Activated naive CD8-positive, alpha-beta T cell treated with anti-CD3 and anti-CD28 coated beads, Interleukin-2, amount 10 ng/mL, durations not matched to agents 7 days and 5 days (primary cell): Measurements from ENCODE around the gene SELPLG. TPM values are rescaled to one million over a fixed set of nuclear protein-coding genes. Genes with fewer than 3 reads are reported as not detected.
A peak's percentile ranks its signal among the peaks of the same experiment; 100 is the strongest.
"Not testable (repeated sequence)": the region's sequence is repeated elsewhere in the genome, so short reads cannot be mapped to it uniquely, and the experiment has no call there.

Experiments
- ATAC-seq: fragments of 150-1000 bp; cut with Tn5 transposase; one replicate; pipeline ENCODE4 v1.10.0; 2021; ENCODE audit warnings: low read depth, moderate library complexity
- POLR2A ChIA-PET: fragments of 350-600 bp; sonication (Branson Sonifier 250); formaldehyde crosslinking; loops from one replicate; lab custom pipeline; 2021; ENCODE audit warnings: antibody characterized with exemption; lab: Charles Lee
- DNase-seq: peaks from one replicate; pipeline ENCODE4 v3.0.0; 2021
- H3K27ac Mint-ChIP-seq: one replicate; pipeline ENCODE4 v1.8.0; 2022; ENCODE audit warnings: mild to moderate bottlenecking, mixed read lengths
- H3K27me3 Mint-ChIP-seq: one replicate; pipeline ENCODE4 v1.8.0; 2022; ENCODE audit warnings: mild to moderate bottlenecking, moderate library complexity, mixed read lengths
- H3K36me3 Mint-ChIP-seq: one replicate; pipeline ENCODE4 v1.8.0; 2021; ENCODE audit warnings: mild to moderate bottlenecking, mixed read lengths
- H3K4me1 Mint-ChIP-seq: one replicate; pipeline ENCODE4 v1.8.0; 2021; ENCODE audit warnings: mixed read lengths
- H3K4me3 Mint-ChIP-seq: one replicate; pipeline ENCODE4 v1.8.0; 2022; ENCODE audit warnings: mild to moderate bottlenecking, moderate library complexity, mixed read lengths
- H3K9me3 Mint-ChIP-seq: one replicate; pipeline ENCODE4 v1.8.0; 2021; ENCODE audit warnings: mixed read lengths
- total RNA-seq, 2 experiments: library from RNA; stranded (reverse); gene quantifications; one replicate each; pipeline ENCODE4 v1.2.3, GENCODE V29; 2021

The SELPLG gene
- total RNA-seq, 2 experiments from 2014 or later = 159 to 163 TPM

DNA sequence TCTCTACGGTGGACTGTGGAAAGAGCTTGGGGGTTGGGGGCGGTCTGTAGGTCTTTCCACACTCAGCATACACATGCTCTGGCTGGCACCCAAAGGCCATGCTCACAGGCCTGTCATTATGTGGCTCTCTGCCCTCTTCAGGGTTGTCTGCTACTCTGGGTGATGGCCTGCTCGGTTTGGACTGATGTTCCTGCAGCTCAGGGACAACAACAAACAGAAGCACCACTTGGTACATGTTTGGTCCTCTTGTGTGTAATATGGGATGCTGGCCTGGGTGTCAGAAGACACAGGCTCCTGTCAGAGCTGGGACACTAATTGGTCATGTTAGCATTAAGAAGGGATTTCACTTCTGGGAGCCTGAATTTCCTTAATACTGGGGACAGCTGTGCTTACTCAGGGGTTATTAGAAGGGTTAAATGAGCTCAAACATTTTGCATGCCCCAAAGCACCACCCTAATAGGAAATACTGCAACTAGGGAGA, 32.7 kb upstream of the SELPLG start:
- Mint-ChIP-seq H3K27me3 (no peaks in the 10 kb centered on the region), H3K36me3 (peaks cover 1% of the 10 kb centered on the region), H3K4me3 (no peak overlapping the region), H3K9me3 (no peaks in the 10 kb centered on the region), H3K27ac (no peak overlapping the region), H3K4me1 (peaks cover 9% of the 10 kb centered on the region)
- ATAC-seq (no peak), DNase-seq (no peak)
- POLR2A ChIA-PET = interaction anchor here (1.4 kb wide), 1 partner anchor 37 kb away, joined by 4 read pairs; no protein-coding TSS in a partner anchor

DNA sequence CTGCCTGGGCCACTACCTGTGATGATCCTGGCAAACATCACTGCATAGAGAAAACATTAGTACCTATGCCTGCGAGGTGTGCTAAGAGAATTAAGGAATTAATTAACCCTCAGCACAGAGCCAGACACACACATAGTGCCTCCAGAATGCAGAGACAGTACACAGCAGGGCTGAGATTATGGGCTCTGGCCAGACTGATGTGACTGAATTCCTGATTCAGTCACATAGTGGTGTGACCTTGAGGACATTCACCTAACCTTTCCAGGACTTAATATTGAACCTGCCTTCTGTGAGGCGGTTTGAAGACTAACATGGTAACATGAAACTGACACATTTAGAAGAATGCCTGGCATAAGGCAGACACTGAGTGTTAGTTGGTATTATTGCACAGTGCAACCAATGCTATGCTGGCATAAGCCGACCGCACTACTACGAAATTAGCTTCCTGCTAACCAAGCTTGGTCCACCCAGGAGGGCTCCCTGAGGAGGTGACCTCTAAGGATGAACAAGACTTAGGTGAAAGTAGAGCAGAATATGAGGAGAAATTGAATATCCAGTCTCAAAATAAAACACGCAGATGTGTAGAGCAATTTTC, 32.0 kb upstream of the SELPLG start:
- ATAC-seq (no peak), DNase-seq (no peak)
- H3K9me3 Mint-ChIP-seq = no peaks in the 10 kb centered on the region
- H3K4me3 Mint-ChIP-seq = no peak overlapping the region
- no peaks in the 10 kb centered on the region for H3K27me3 Mint-ChIP-seq
- POLR2A ChIA-PET = interaction anchor here (1.4 to 1.7 kb wide), 2 partner anchors 36 to 65 kb away, joined by 4 to 5 read pairs; no protein-coding TSS in a partner anchor
- no peak overlapping the region for H3K27ac Mint-ChIP-seq
- peaks cover 9% of the 10 kb centered on the region for H3K4me1 Mint-ChIP-seq
- H3K36me3 Mint-ChIP-seq = peaks cover 1% of the 10 kb centered on the region

DNA sequence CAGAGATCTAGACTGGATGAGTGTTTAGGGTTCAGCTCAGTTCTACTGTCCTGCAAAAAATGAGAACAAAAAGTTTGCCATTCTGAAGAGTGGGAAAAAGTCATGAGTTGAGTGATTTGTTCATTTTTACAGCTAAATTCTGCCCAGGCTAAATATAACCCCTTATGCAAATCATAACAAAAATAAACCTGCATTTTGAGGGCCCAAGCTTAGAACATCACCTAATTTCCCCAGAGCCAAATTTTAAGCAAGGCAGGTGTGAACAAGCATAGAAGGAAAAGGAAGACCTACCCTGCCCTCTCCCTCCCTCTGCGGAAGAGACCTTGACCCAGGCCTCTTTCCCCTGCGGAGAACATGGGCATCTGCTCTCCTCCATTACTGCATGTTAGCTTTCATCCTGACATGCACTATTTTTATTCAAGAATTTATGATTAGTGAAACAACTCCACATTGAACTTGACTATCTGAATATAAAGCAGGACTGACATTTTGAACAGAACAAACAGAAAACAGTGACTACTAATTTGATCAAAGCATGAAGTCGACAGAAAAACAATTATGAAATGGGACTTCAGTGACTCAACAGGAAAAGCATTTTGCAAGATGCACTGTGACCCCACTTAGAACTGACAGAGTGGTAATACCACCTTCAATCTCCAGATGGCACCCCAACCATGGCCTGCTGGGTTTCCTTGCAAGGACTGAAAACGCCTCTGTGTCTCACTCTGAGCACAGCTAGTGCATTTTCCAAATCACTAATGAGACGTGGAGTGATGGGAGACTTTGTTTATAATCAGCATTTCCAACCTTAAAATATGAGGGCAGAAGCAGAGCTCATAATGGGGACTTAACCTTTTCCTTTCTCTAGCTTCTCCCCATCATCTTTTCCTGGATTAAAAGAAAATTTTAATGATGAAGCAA, 30.9 kb upstream of the SELPLG start:
- Mint-ChIP-seq H3K4me3 (peak overlapping the region; percentile 50), H3K27me3 (no peaks in the 10 kb centered on the region), H3K27ac (peak overlapping the region; percentile 68), H3K36me3 (peaks cover 1% of the 10 kb centered on the region), H3K9me3 (no peaks in the 10 kb centered on the region), H3K4me1 (peaks cover 9% of the 10 kb centered on the region)
- POLR2A ChIA-PET = interaction anchor here (1.0 to 2.0 kb wide), 7 partner anchors 11 to 138 kb away, joined by 3 to 18 read pairs (median 4); partner anchors contain the start of gene SELPLG
- DNase-seq = peak; percentile 58
- ATAC-seq = peak; percentile 98

DNA sequence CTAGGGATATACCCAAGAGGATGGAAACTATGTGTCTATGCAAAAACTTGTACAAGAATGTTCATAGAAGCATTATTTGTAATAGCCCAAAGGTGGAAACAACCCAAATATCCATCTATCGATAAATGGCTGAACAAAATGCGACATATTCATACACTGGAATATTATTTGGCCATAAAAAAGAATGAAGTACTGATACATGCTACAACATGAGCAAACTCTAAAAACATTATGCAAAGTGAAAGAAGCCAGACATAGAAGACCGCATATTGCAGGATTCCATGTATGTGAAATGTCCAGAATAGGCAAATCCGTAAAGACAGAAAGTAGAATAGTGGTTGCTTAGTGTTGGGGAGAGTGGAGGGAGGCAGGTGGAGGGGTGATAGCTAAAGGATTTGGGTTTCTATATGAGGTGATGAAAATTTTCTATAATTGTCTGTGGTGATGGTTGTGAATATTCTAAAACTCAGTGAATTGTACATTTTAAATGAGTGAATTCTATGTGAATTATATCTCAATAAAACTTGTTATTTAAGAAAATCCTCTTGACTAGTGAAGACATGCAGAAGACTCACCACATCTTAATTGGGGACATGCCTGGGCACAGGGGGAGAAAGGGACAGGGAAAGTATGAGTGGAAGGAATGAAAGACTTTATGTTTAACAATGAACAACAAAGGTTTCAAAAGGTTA, 29.8 kb upstream of the SELPLG start:
- H3K9me3 Mint-ChIP-seq = no peaks in the 10 kb centered on the region
- H3K27me3 Mint-ChIP-seq = no peaks in the 10 kb centered on the region
- H3K4me1 Mint-ChIP-seq = peaks cover 9% of the 10 kb centered on the region
- POLR2A ChIA-PET = interaction anchor here (0.6 to 2.0 kb wide), 7 partner anchors 10 to 95 kb away, joined by 3 to 18 read pairs (median 4); partner anchors contain the start of gene SELPLG
- ATAC-seq (no peak), DNase-seq (no peak)
- no peak overlapping the region for H3K27ac Mint-ChIP-seq
- H3K4me3 Mint-ChIP-seq = no peak overlapping the region
- peaks cover 4% of the 10 kb centered on the region for H3K36me3 Mint-ChIP-seq

DNA sequence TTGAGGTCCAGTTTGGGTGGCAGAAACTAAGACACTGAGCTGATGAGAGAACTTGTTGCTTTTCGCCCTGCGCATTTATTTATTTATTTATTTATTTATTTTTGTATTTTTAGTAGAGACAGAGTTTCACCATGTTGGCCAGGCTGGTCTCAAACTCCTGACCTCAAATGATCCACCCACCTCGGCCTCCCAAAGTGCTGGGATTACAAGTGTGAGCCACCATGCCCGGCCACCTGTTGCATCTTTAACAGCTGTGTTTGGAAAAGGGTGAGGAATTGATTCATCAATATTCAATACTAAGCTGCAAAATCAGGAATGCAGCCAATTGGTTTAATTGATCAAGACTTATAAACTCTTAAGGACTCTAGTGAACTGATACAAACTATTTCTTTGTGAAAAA, 24.4 kb upstream of the SELPLG start:
- H3K4me1 Mint-ChIP-seq, H3K9me3 Mint-ChIP-seq, H3K27ac Mint-ChIP-seq, DNase-seq, H3K4me3 Mint-ChIP-seq, POLR2A ChIA-PET, H3K27me3 Mint-ChIP-seq, ATAC-seq: not testable (repeated sequence)
- H3K36me3 Mint-ChIP-seq = peaks cover 10% of the 10 kb centered on the region

DNA sequence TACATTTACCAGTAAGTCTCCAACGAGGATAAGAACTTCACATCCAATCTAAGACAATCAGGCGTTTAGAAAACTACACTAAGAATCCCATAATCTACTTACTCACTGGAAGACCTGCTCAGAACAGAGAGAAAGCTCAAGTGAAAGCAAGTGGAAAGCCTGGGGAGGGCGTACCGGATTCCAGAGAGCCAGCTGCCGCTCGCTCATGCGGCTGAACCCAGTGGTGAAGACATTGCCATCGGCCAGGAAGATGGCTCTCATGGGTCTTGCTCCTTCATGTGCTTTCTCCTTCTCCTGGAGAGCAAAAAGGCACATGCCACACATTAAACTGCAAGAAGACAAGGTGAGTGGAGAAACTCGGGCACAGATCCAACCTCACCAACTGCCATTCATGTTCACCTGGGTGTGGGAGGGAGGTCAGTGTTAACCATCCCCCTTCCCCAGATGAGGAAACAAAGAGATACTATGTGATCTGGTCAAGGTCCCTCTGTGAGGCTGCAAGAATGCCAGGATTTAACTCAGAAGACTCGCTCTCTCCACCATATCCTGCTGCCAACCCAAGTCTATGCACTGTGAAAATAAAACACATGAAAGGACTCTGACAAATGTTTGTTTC, 23.5 kb upstream of the SELPLG start:
- POLR2A ChIA-PET = no interaction called here
- DNase-seq (no peak), ATAC-seq (no peak)
- Mint-ChIP-seq H3K27me3 (no peaks in the 10 kb centered on the region), H3K27ac (no peak overlapping the region), H3K4me1 (peaks cover 1% of the 10 kb centered on the region), H3K4me3 (no peak overlapping the region), H3K9me3 (no peaks in the 10 kb centered on the region), H3K36me3 (peaks cover 10% of the 10 kb centered on the region)

DNA sequence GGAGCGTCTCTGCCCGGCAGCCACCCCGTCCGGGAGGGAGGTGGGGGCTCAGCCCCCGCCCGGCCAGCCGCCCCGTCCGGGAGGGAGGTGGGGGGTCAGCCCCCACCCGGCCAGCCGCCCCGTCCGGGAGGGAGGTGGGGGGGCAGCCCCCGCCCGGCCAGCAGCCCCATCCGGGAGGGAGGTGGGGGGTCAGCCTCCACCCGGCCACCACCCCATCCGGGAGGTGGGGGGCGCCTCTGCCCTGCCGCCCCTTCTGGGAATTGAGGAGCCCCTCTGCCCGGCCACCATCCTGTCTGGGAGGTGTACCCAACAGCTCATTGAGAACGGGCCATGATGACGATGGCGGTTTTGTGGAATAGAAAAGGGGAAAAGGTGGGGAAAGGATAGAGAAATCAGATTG, 22.6 kb upstream of the SELPLG start:
- POLR2A ChIA-PET, ATAC-seq, H3K9me3 Mint-ChIP-seq, H3K4me1 Mint-ChIP-seq, H3K4me3 Mint-ChIP-seq, DNase-seq, H3K27me3 Mint-ChIP-seq, H3K27ac Mint-ChIP-seq: not testable (repeated sequence)
- H3K36me3 Mint-ChIP-seq = peaks cover 14% of the 10 kb centered on the region

DNA sequence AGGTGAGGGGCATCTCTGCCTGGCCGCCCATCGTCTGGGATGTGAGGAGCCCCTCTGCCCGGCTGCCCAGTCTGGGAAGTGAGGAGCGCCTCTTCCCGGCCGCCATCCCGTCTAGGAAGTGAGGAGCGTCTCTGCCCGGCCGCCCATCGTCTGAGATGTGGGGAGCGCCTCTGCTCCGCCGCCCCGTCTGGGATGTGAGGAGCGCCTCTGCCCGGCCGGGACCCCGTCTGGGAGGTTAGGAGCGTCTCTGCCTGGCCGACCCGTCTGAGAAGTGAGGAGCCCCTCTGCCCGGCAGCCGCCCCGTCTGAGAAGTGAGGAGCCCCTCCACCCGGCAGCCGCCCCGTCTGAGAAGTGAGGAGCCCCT, 22.1 kb upstream of the SELPLG start:
- H3K9me3 Mint-ChIP-seq, DNase-seq, POLR2A ChIA-PET, ATAC-seq, H3K27me3 Mint-ChIP-seq, H3K4me3 Mint-ChIP-seq, H3K27ac Mint-ChIP-seq, H3K4me1 Mint-ChIP-seq: not testable (repeated sequence)
- H3K36me3 Mint-ChIP-seq = peaks cover 14% of the 10 kb centered on the region

DNA sequence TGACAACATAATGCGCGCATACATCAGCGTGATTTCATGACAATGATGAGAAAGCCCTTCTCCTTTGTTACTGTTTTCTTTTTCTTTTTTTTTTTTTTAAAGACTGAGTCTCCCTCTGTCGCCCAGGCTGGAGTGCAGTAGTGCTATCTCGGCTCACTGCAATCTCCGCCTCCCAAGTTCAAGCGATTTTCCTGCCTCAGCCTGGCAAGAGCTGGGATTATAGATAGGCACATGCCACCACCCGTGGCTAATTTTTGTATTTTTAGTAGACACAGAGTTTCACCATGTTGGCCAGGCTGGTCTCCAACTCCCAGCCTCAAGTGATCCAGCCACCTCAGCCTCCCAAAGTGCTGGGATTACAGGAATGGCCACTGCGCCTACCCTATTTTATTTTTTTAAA, 20.9 kb upstream of the SELPLG start:
- POLR2A ChIA-PET = interaction anchor here (1.4 kb wide), 1 partner anchor 10 kb away, joined by 3 read pairs; no protein-coding TSS in a partner anchor
- H3K36me3 Mint-ChIP-seq = peaks cover 15% of the 10 kb centered on the region
- not testable (repeated sequence) for H3K27me3 Mint-ChIP-seq, H3K27ac Mint-ChIP-seq, ATAC-seq, H3K9me3 Mint-ChIP-seq, H3K4me3 Mint-ChIP-seq, H3K4me1 Mint-ChIP-seq, DNase-seq

DNA sequence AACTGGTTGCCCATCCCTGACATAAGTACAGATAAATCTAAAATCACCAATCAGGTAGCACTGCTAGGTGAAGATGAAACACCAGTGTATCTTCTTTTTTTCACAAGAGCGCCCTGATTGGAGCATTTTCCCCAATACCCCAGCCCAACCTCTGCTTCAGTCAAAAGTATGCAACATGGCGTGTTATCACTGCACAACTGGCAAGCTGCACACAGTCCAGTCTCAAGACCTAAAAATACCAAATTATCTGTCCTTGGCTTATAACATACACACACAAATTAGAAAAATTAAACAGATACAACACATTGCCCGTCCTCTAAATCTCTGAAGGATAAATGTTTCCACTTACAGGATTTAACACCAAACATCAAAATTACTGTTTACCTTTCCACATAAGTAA, 20.2 kb upstream of the SELPLG start:
- Mint-ChIP-seq H3K27me3 (no peaks in the 10 kb centered on the region), H3K36me3 (peaks cover 18% of the 10 kb centered on the region), H3K9me3 (no peaks in the 10 kb centered on the region), H3K4me1 (peaks cover 7% of the 10 kb centered on the region), H3K27ac (no peak overlapping the region), H3K4me3 (no peak overlapping the region)
- ATAC-seq (no peak), DNase-seq (no peak)
- POLR2A ChIA-PET = interaction anchor here (1.4 kb wide), 1 partner anchor 11 kb away, joined by 3 read pairs; no protein-coding TSS in a partner anchor

DNA sequence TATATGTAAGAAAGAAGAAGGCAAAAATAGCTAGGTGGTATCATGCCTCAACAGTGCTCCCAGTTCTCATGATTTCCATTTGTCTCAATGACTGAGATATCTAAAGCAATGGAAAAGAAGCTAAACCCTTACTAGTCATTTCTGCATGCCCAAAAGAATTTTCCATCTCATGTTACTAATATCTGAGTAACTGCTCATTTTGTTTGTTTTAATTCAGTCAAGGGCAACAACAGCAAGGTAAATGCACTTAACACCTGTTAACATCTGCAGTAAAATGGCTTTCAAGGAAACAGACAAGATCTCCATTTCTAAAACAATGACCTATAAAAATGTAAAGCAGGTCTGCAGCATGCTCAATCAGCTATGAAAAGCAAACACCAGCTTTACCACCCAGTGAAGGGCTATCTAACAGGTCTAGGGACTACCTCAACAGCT, 19.4 kb upstream of the SELPLG start:
- POLR2A ChIA-PET = interaction anchor here (1.0 to 1.4 kb wide), 2 partner anchors 11 to 21 kb away, joined by 3 to 6 read pairs; no protein-coding TSS in a partner anchor
- Mint-ChIP-seq H3K4me1 (peaks cover 9% of the 10 kb centered on the region), H3K27ac (no peak overlapping the region), H3K9me3 (no peaks in the 10 kb centered on the region), H3K36me3 (peaks cover 18% of the 10 kb centered on the region), H3K27me3 (no peaks in the 10 kb centered on the region), H3K4me3 (no peak overlapping the region)
- DNase-seq = no peak
- ATAC-seq = no peak

DNA sequence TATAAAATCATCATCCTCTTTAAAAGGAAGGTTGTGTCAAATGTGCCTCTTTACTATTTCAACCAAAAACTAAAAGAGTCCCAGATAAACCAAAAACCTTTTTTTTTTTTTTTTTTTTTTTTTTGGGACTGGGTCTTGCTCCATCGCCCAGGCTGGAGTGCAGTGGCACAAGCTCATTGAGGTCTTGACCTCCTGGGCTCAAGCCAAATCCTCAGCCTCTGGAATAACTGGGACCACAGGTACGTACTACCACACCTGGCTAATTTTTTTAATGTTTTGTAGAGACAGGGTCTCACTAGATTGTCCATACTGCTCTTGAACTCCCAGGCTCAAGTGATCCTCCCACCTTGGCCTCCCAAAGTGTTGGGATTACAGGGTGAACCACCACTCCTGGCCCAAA, 16.4 kb upstream of the SELPLG start:
- H3K9me3 Mint-ChIP-seq = no peaks in the 10 kb centered on the region
- H3K4me1 Mint-ChIP-seq = peaks cover 23% of the 10 kb centered on the region
- H3K36me3 Mint-ChIP-seq = peaks cover 19% of the 10 kb centered on the region
- POLR2A ChIA-PET = no interaction called here
- H3K27me3 Mint-ChIP-seq = no peaks in the 10 kb centered on the region
- H3K27ac Mint-ChIP-seq = no peak overlapping the region
- ATAC-seq = no peak
- no peak for DNase-seq
- H3K4me3 Mint-ChIP-seq = no peak overlapping the region
